GM12891 (cell line): Measurements from ENCODE around the gene WHAMM.

ENCODE experiments used
- POLR2A ChIP-seq: IDR thresholded peaks from 2 replicates; pipeline ENCODE4 v1.6.1; 2011; ENCODE audit warnings: low read depth, low read length, control low read depth
- POLR2AphosphoS5 ChIP-seq: IDR thresholded peaks from 2 replicates; pipeline ENCODE4 v1.6.1; 2011; ENCODE audit warnings: low read depth, low read length, control low read depth
- TAF1 ChIP-seq: IDR thresholded peaks from 2 replicates; pipeline ENCODE4 v1.6.1; 2011; ENCODE audit warnings: low read depth, low read length, control low read depth

GRCh38 chr15:82833362-82833682 is 23.9 kb downstream of the WHAMM start:
- TF ChIP-seq POLR2AphosphoS5 (no peak), POLR2A (no peak), TAF1 (no peak)
